Stimulated activated effector memory CD8-positive, alpha-beta T cell treated with anti-CD3 and anti-CD28 coated beads, Interleukin-12 subunit alpha, Interleukin-12 subunit beta, amount 100 ng/mL, for 72 hours (primary cell): ENCODE data around the gene DISP3.

ENCODE experiments used
- ATAC-seq: fragments of 150-1000 bp; cut with Tn5 transposase; 2 replicates; pipeline ENCODE4 v1.10.0; 2021
- DNase-seq, 2 donors: peaks; one replicate each; pipeline ENCODE4 v3.0.0; 2021 to 2022; ENCODE audit warnings: low spot score in 2 of 2
- H3K27ac Mint-ChIP-seq: one replicate; pipeline ENCODE4 v1.8.0; 2022; ENCODE audit warnings: mild to moderate bottlenecking, mixed read lengths
- H3K36me3 Mint-ChIP-seq: one replicate; pipeline ENCODE4 v1.8.0; 2022; ENCODE audit warnings: mild to moderate bottlenecking, mixed read lengths
- H3K4me1 Mint-ChIP-seq: one replicate; pipeline ENCODE4 v1.8.0; 2022; ENCODE audit warnings: mixed read lengths
- H3K4me3 Mint-ChIP-seq: one replicate; pipeline ENCODE4 v1.8.0; 2022; ENCODE audit warnings: mild to moderate bottlenecking, mixed read lengths
- H3K9me3 Mint-ChIP-seq: one replicate; pipeline ENCODE4 v1.8.0; 2022; ENCODE audit warnings: mixed read lengths

DISP3 gene

GRCh38 chr1:11535316-11535715, 56.4 kb downstream of the DISP3 start:
- Mint-ChIP-seq H3K4me1 (no peaks in the 10 kb centered on the region), H3K36me3 (no peaks in the 10 kb centered on the region), H3K27ac (no peak overlapping the region), H3K4me3 (no peak overlapping the region), H3K9me3 (no peaks in the 10 kb centered on the region)
- DNase-seq (no peak), ATAC-seq (no peak)

- Mint-ChIP-seq H3K4me3 (no peak overlapping the region), H3K27ac (no peak overlapping the region), H3K4me1 (no peaks in the 10 kb centered on the region), H3K9me3 (no peaks in the 10 kb centered on the region), H3K36me3 (no peaks in the 10 kb centered on the region)
- no peak for DNase-seq
- ATAC-seq: no peak
Observed at GRCh38 chr1:11535761-11536572, 57.0 kb downstream of the DISP3 start.

GRCh38 chr1:11536573-11537379, 57.8 kb downstream of the DISP3 start:
- no peaks in the 10 kb centered on the region for H3K4me1 Mint-ChIP-seq
- H3K27ac Mint-ChIP-seq: no peak overlapping the region
- no peaks in the 10 kb centered on the region for H3K9me3 Mint-ChIP-seq
- H3K4me3 Mint-ChIP-seq: no peak overlapping the region
- no peak for ATAC-seq
- no peaks in the 10 kb centered on the region for H3K36me3 Mint-ChIP-seq
- DNase-seq: no peak

- Mint-ChIP-seq H3K9me3 (no peaks in the 10 kb centered on the region), H3K36me3 (no peaks in the 10 kb centered on the region), H3K4me3 (no peak overlapping the region), H3K27ac (no peak overlapping the region), H3K4me1 (no peaks in the 10 kb centered on the region)
- no peak for ATAC-seq
- no peak for DNase-seq
Observed at GRCh38 chr1:11537380-11537764, 58.4 kb downstream of the DISP3 start.

GRCh38 chr1:11537854-11538591, 59.1 kb downstream of the DISP3 start:
- Mint-ChIP-seq H3K4me1 (no peaks in the 10 kb centered on the region), H3K36me3 (no peaks in the 10 kb centered on the region), H3K9me3 (no peaks in the 10 kb centered on the region), H3K27ac (no peak overlapping the region), H3K4me3 (no peak overlapping the region)
- DNase-seq (no peak), ATAC-seq (no peak)

- Mint-ChIP-seq H3K27ac (no peak overlapping the region), H3K4me3 (no peak overlapping the region), H3K4me1 (no peaks in the 10 kb centered on the region), H3K9me3 (no peaks in the 10 kb centered on the region), H3K36me3 (no peaks in the 10 kb centered on the region)
- DNase-seq (no peak), ATAC-seq (no peak)
Observed at GRCh38 chr1:11538886-11539285, 59.9 kb downstream of the DISP3 start.

GRCh38 chr1:11539850-11540772, 61.2 kb downstream of the DISP3 start:
- ATAC-seq (no peak), DNase-seq (no peak)
- Mint-ChIP-seq H3K27ac (no peak overlapping the region), H3K36me3 (no peaks in the 10 kb centered on the region), H3K9me3 (no peaks in the 10 kb centered on the region), H3K4me3 (no peak overlapping the region), H3K4me1 (no peaks in the 10 kb centered on the region)

GRCh38 chr1:11540773-11541160, 61.8 kb downstream of the DISP3 start:
- DNase-seq (no peak), ATAC-seq (no peak)
- H3K4me1 Mint-ChIP-seq: no peaks in the 10 kb centered on the region
- no peak overlapping the region for H3K4me3 Mint-ChIP-seq
- H3K27ac Mint-ChIP-seq: no peak overlapping the region
- H3K9me3 Mint-ChIP-seq: no peaks in the 10 kb centered on the region
- no peaks in the 10 kb centered on the region for H3K36me3 Mint-ChIP-seq

- Mint-ChIP-seq H3K27ac (no peak overlapping the region), H3K36me3 (no peaks in the 10 kb centered on the region), H3K4me1 (no peaks in the 10 kb centered on the region), H3K9me3 (no peaks in the 10 kb centered on the region), H3K4me3 (no peak overlapping the region)
- ATAC-seq (no peak), DNase-seq (no peak)
Observed at GRCh38 chr1:11541236-11541635, 62.3 kb downstream of the DISP3 start.

- DNase-seq (no peak), ATAC-seq (no peak)
- H3K36me3 Mint-ChIP-seq: no peaks in the 10 kb centered on the region
- H3K4me3 Mint-ChIP-seq: no peak overlapping the region
- no peak overlapping the region for H3K27ac Mint-ChIP-seq
- no peaks in the 10 kb centered on the region for H3K9me3 Mint-ChIP-seq
- no peaks in the 10 kb centered on the region for H3K4me1 Mint-ChIP-seq
Observed at GRCh38 chr1:11541956-11542355, 63.0 kb downstream of the DISP3 start.

- H3K27ac Mint-ChIP-seq: no peak overlapping the region
- H3K36me3 Mint-ChIP-seq: no peaks in the 10 kb centered on the region
- no peak overlapping the region for H3K4me3 Mint-ChIP-seq
- no peaks in the 10 kb centered on the region for H3K4me1 Mint-ChIP-seq
- no peaks in the 10 kb centered on the region for H3K9me3 Mint-ChIP-seq
- DNase-seq: no peak
- no peak for ATAC-seq
Observed at GRCh38 chr1:11543392-11543791, 64.4 kb downstream of the DISP3 start.

GRCh38 chr1:11543796-11544195, 64.8 kb downstream of the DISP3 start:
- Mint-ChIP-seq H3K4me3 (no peak overlapping the region), H3K27ac (no peak overlapping the region), H3K9me3 (no peaks in the 10 kb centered on the region), H3K4me1 (no peaks in the 10 kb centered on the region), H3K36me3 (no peaks in the 10 kb centered on the region)
- ATAC-seq (no peak), DNase-seq (no peak)

- H3K36me3 Mint-ChIP-seq: no peaks in the 10 kb centered on the region
- no peaks in the 10 kb centered on the region for H3K9me3 Mint-ChIP-seq
- ATAC-seq (no peak), DNase-seq (no peak)
- no peaks in the 10 kb centered on the region for H3K4me1 Mint-ChIP-seq
- H3K4me3 Mint-ChIP-seq: no peak overlapping the region
- no peak overlapping the region for H3K27ac Mint-ChIP-seq
Observed at GRCh38 chr1:11546456-11546855, 67.5 kb downstream of the DISP3 start.

- no peak for ATAC-seq
- no peaks in the 10 kb centered on the region for H3K9me3 Mint-ChIP-seq
- H3K4me1 Mint-ChIP-seq: no peaks in the 10 kb centered on the region
- H3K36me3 Mint-ChIP-seq: peaks cover 4% of the 10 kb centered on the region
- DNase-seq: no peak
- no peak overlapping the region for H3K4me3 Mint-ChIP-seq
- H3K27ac Mint-ChIP-seq: no peak overlapping the region
Observed at GRCh38 chr1:11550664-11551283, 71.8 kb downstream of the DISP3 start.
